Mucosa of descending colon (tissue), 3 donors: ENCODE data around the gene EPB41L2. TPM values are rescaled to one million over a fixed set of nuclear protein-coding genes. Genes with fewer than 3 reads are reported as not detected.

ENCODE experiments used
- ATAC-seq: fragments of 200-7000 bp; cut with Tn5 transposase; one replicate; pipeline ENCODE4 v1.9.1; 2020; ENCODE audit warnings: mild to moderate bottlenecking, moderate library complexity
- DNase-seq, 3 donors: peaks; one replicate each; pipeline ENCODE4 v3.0.0-alpha.2; 2020
- H3K36me3 ChIP-seq: fragments of 200-600 bp; one replicate; pipeline ENCODE4 v1.8.0; 2021; ENCODE audit warnings: low read depth, mild to moderate bottlenecking
- H3K4me1 ChIP-seq: fragments of 200-600 bp; one replicate; pipeline ENCODE4 v1.8.0; 2021; ENCODE audit warnings: low read depth, mild to moderate bottlenecking
- H3K4me3 ChIP-seq: fragments of 200-600 bp; one replicate; pipeline ENCODE4 v1.8.0; 2021; ENCODE audit warnings: mild to moderate bottlenecking
- H3K9me3 ChIP-seq: fragments of 200-600 bp; one replicate; pipeline ENCODE4 v1.8.0; 2021; ENCODE audit warnings: mild to moderate bottlenecking
- intact Hi-C, 2 donors: fragments of 100-400 bp; cut with DNase I in 1 of 2; cut with micrococcal nuclease in 1 of 2; formaldehyde crosslinking; loops; one replicate each; pipeline versions ENCODE4 v1.11.0 to v1.11.1; 2022; cut with DNase I, micrococcal nuclease
- total RNA-seq, 3 donors: library from RNA; stranded (reverse); fragmentation: NEBNext Ultra II Directional in 2 of 3; extraction: Animal tissue kit (Norgen Biotek cat#: 25700) in 2 of 3; gene quantifications; one replicate each; pipeline versions ENCODE4 v1.2.1 to v1.2.4, GENCODE V29; 2021 to 2023
- TF ChIP-seq, protein P1 (sequence below): fragments of 200-600 bp; IDR thresholded peaks from one replicate; pipeline ENCODE4 v1.8.0; 2022; ENCODE audit warnings: antibody characterized with exemption, mild to moderate bottlenecking
- donor health status: DM: no; HTN: no; CAD: no; lungs with moderate emphysema.
- donor health status: DM: no; HTN: no; CAD: no.
- donor health status: DM: no; HTN: yes; CAD: no.

The EPB41L2 gene
- total RNA-seq, 3 donors from 2014 or later, result 80.1 to 148 (median 93.0) TPM

DNA sequence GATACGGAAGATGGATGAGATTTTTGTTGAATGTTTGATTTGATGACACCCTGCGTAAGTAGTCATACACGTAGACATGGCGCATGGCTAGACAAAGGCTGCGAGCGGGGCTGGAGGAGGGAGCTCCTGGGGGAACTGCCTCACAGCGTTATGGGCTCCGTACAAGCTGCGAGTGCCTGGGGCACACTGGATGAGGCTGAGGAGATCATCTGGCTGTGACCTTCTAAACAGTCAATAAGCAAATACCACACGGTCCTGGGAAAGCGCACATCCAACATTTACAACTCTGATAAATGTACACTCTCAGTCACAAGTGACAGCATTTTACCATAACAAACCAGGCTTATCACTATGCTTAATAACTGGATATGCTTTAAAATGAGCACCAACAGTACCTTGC lies 198.7 kb downstream of the EPB41L2 start:
- intact Hi-C loops, result no loop called here
- Histone ChIP-seq H3K36me3 (no peaks in the 10 kb centered on the region), H3K4me3 (no peak overlapping the region), H3K9me3 (no peaks in the 10 kb centered on the region), H3K4me1 (no peaks in the 10 kb centered on the region)
- TF ChIP-seq, protein P1, sequence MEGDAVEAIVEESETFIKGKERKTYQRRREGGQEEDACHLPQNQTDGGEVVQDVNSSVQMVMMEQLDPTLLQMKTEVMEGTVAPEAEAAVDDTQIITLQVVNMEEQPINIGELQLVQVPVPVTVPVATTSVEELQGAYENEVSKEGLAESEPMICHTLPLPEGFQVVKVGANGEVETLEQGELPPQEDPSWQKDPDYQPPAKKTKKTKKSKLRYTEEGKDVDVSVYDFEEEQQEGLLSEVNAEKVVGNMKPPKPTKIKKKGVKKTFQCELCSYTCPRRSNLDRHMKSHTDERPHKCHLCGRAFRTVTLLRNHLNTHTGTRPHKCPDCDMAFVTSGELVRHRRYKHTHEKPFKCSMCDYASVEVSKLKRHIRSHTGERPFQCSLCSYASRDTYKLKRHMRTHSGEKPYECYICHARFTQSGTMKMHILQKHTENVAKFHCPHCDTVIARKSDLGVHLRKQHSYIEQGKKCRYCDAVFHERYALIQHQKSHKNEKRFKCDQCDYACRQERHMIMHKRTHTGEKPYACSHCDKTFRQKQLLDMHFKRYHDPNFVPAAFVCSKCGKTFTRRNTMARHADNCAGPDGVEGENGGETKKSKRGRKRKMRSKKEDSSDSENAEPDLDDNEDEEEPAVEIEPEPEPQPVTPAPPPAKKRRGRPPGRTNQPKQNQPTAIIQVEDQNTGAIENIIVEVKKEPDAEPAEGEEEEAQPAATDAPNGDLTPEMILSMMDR, result no peak
- DNase-seq (no peak), ATAC-seq (no peak)

DNA sequence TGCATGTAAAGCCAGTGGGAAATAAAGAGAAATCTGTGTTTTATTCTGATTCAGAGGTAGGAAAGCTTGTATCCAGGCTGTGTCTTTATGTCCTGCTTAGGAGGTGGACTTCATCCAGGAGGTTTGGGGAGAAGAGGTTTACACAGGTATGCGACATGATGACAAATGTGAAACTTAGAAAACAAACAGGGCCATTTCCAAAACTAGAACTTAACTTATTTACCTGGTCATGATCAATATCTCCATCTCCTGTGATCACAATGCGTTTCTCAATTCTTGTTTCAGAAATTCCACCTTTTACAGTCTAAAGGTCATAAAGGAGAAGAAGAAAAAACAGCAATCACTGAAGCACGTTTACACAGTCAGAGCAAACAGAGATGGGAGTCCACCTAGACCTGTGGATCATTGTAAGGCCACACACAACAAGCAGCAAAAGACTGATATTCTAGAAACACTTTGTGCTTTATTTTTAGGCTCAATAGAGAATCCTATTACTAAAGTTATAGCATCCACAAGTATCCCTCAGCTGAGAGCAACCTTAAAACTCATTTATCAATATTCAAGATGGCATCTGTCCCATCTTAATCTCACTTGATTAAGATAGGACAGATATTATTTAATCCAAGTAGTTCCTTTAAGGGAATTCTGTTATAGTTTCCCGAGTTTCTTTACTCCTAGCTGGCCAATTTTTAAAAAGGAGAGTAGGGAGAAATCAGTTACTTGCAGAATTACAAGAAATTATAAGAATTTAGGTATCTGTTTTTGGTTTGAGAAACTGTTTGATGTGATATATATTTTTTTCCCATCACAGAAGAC lies 199.4 kb downstream of the EPB41L2 start:
- TF ChIP-seq, protein P1, result no peak
- H3K9me3 ChIP-seq, result no peaks in the 10 kb centered on the region
- no peaks in the 10 kb centered on the region for H3K36me3 ChIP-seq
- DNase-seq (no peak), ATAC-seq (peak; percentile 31)
- no peak overlapping the region for H3K4me3 ChIP-seq
- intact Hi-C loops, result no loop called here
- no peaks in the 10 kb centered on the region for H3K4me1 ChIP-seq

DNA sequence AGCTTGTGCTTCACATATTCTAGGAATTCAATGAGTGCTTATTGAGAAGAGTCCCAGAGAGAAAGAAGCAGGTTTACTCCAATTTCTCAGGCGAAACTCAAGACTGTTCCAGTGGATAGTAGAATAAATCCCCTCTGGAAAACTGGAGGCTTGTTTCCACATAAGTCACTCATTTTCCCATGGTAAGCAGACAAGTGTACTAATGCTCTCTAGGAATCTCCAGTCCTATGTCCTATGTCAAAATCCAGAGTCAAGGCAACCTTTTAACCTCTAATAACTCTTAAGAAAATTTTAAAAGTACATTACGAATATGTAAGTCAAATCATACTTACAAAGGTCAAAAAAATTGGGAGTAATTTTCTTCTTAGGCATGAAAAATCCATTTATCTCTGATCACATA lies 200.7 kb downstream of the EPB41L2 start:
- ATAC-seq (no peak), DNase-seq (no peak)
- H3K4me1 ChIP-seq, result no peaks in the 10 kb centered on the region
- H3K4me3 ChIP-seq, result no peak overlapping the region
- H3K36me3 ChIP-seq, result no peaks in the 10 kb centered on the region
- TF ChIP-seq, protein P1, result no peak
- no peaks in the 10 kb centered on the region for H3K9me3 ChIP-seq
- intact Hi-C loops, result no loop called here

DNA sequence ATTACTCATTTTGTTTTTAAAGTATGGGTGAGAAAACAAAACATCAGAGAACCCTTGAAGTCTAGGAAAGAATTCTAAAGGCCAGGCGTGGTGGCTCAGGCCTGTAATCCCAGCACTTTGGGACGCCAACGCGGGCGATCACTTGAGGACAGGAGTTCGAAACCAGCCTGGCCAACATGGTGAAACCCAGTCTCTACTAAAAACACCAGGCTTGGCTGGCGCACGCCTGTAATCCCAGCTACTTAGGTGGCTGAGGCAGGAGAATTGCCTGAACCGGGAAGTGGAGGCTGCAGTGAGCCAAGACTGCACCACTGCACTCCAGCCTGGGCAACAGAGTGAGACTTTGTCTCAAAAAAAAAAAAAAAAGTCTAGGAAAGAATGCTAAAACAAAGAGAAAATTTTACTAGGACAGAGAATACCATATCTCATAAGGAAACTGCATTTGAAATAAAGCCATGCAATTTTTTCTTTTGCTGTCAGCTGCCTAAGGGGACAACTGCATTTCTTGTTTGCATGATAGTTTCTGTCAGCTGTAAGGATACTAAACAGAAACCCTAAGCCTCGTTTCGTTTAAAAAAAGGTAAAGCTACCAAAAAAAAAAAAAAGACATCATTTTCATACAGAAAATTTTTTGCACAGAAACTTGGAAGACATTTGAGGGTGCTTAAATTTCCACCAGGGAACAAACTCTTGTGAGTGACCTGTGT lies 203.7 kb downstream of the EPB41L2 start:
- ATAC-seq, result no peak
- intact Hi-C loops, result no loop called here

DNA sequence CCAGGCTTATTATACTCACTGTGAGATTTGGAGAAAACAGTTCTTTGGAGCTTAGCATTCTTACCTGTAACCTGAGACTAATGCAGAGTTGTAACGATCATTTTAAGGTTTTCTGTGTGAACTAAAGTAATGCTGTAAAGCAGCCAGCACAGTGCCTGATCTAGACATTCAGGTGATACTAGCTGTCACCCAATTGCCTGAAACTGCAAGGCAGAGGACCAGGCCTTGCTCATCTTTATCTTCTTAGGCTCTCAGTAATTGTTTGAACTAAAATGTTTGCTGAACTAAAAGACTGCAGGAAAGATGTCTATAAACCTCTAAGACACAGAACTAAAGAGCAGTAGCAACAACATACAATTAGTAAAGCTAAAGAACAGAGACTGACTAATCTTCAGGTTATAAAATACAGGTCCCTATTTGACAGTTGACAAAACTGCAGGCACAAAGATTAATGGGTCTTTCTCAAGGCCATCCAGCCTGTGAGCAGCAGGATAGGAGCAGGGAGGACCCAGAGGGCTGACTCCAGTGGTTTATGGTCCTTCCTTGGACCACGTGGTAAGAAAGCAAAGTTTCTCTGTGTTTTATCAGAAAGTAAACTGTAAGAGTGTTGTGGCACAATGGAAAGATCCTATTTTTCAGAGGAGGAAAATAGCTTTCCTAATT lies 204.4 kb downstream of the EPB41L2 start:
- no peaks in the 10 kb centered on the region for H3K36me3 ChIP-seq
- TF ChIP-seq, protein P1, result no peak
- no peak for DNase-seq
- intact Hi-C loops, result no loop called here
- no peaks in the 10 kb centered on the region for H3K9me3 ChIP-seq
- no peak overlapping the region for H3K4me3 ChIP-seq
- no peaks in the 10 kb centered on the region for H3K4me1 ChIP-seq
- peak; percentile 52 for ATAC-seq

More for the DNA sequence above, 203.7 kb downstream of the EPB41L2 start:
- H3K4me1 ChIP-seq, result no peaks in the 10 kb centered on the region
- no peaks in the 10 kb centered on the region for H3K9me3 ChIP-seq
- TF ChIP-seq, protein P1, result no peak
- H3K4me3 ChIP-seq, result no peak overlapping the region
- H3K36me3 ChIP-seq, result no peaks in the 10 kb centered on the region
- DNase-seq, result no peak
